HG02623 (cell line): Measurements from ENCODE around the gene SH3PXD2A.
"Not testable (repeated sequence)": the region's sequence is repeated elsewhere in the genome, so short reads cannot be mapped to it uniquely, and the experiment has no call there.

Source experiments
- ATAC-seq: cut with Tn5 transposase; IDR thresholded peaks from one replicate; pipeline ENCODE4 v1.9.1; 2021; ENCODE audit warnings: moderate library complexity; ENCODE audit not compliant: unreplicated experiment

SH3PXD2A gene

GRCh38 chr10:103770139-103770538 is 85.2 kb downstream of the SH3PXD2A start:
- ATAC-seq = no peak

DNA sequence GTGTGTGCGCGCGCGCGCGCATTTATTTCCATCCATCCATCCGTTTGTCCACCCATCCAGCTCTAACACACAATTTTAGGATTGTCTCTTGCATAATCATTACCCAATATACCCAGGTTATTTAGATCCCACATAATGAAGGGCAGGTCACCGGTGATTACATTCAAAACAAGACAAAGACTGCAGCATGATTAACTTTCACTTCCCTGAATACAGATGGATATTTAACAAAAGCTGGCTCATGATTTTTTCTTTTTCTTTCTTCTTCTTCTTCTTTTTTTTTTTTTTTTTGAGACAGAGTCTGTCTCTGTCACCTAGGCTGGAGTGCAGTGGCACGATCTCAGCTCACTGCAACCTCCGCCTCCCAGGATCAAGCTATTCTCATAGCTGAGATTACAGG is 86.2 kb downstream of the SH3PXD2A start:
- no peak for ATAC-seq

DNA sequence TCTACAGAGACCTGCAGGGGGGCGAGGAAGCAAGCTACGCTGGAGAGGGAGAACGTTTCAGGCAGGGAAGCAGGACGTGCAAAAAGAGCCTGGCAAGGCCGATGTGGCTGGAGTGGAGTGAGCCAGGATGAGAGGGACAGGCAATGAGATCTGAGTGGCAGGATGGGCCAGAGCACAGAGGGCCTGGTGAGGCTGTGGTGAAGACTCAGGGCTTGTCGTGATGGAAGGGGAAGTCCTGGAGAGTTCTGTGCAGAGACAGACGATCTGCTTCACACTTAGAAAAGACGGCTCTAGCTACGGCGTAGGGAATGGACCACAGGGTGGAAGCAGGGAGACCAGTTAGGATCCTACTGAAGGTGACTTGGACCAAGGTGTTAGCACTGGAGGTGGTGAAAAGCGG is 87.0 kb downstream of the SH3PXD2A start:
- no peak for ATAC-seq

DNA sequence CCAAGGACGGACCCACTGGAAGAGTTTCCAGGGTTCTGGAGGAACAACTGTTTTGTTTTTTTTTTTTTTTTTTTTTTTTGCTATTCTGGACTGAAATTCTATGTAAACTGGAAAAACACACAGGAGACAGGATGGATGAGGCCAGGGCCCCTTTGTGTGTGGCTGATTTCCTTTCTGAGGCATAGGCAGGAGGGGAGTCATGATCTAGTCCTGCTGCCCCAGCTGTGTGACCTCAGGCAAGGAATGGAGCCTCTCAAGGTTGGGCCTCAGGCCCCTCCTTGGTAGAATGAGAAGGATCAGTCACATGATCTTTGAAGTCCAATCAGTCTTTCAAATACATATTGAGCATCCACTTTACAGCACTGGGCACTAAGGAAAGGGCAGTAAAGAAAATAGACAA is 87.6 kb downstream of the SH3PXD2A start:
- no peak for ATAC-seq

DNA sequence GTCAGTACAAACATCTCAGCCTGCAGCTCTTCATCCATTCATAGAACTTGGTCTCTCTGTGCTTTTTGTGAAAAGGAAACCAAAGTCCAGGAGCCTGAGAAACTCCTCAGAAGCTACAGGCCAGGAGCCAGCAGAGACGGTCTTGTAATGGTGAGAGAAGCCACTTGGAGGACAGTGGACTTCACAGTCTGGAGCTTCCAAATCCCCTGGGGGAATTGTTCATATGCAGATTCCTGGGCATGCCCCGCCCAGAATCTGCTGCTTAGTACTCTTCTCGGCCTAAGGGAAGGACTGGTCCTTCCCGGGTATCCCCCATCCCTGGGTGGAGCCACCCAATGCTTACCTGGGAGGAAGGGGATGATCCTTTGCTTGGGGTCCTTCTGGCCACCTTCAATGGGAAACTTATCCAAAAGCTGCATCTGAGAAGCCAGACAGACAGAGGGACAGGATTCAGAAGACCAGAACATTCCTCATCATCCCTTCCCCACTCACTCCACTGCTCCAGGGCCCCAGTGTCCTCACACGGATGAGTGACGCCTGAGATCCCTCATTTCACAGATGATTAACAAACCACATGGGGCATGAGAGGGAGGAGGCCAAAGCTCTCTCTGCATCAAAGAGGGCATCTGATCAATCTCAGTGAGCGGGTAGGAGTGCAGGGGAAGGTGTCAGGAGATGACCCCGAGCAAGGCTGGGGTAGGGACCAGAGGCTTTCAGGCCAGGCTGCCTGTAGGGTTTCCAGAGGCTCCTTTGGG is 88.4 kb downstream of the SH3PXD2A start:
- no peak for ATAC-seq

GRCh38 chr10:103765981-103766380 is 89.4 kb downstream of the SH3PXD2A start:
- ATAC-seq = no peak

DNA sequence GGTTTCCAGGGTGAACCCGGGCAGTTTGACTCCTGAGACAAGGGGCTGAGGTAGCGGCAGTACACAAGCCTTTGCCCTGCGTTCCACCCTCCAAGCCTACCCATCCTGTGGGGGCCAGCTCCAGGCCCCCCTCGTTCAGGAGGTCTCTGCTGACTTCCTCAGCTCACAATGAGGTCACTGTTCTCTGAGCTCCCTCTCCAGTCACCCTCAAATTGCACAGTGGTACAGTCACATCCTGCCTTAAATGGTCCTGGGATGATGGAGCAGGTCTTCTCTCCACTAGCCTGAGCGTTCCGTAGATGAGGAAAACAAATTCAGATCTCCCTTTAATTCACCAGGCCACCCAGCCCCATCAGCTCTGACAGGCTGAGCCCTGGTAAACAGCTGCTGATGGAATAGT is 90.2 kb downstream of the SH3PXD2A start:
- no peak for ATAC-seq

DNA sequence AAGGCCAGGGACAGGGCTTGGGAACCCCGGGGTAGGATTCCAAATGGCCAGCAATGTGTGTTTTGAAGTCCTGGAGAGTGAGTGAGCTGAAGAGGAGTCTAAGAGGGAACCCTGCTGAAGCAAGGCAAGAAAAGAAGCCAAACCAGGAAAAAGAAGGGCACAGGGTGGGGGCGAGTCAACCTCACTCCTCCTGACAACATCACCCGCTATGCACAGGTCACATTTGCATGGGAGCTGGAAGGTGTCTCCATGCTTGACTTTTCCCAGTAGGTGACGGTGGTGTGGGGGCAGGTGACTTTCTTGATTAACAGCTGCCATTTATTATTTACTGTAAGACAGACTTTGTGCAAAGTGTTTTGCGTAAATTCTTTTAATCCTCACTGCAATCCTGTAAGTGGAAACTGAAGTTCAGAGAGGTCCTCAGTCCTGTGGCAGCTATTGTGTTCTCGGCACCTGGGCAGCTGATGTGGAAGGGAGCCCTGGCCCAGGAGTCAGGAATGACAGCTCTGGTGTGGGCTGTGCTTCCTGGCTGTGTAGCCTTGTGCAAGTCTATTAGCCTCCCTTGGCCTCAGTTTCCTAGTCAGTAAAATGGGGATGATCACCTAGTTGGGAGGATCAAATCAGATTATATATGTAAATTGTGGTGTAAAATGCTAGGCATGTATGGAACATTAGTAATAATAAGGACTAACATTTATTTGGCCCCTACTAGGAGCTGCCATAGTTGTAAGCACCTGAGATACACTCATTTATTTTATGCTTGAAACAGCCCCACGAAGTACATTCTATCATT is 90.9 kb downstream of the SH3PXD2A start:
- no peak for ATAC-seq

- ATAC-seq = no peak
Observed at GRCh38 chr10:103763374-103764202, 91.8 kb downstream of the SH3PXD2A start.

- ATAC-seq = no peak
Observed at GRCh38 chr10:103762916-103763315, 92.5 kb downstream of the SH3PXD2A start.

- ATAC-seq = no peak
Observed at GRCh38 chr10:103762162-103762561, 93.2 kb downstream of the SH3PXD2A start.

- ATAC-seq = no peak
Observed at GRCh38 chr10:103761075-103761920, 94.1 kb downstream of the SH3PXD2A start.

DNA sequence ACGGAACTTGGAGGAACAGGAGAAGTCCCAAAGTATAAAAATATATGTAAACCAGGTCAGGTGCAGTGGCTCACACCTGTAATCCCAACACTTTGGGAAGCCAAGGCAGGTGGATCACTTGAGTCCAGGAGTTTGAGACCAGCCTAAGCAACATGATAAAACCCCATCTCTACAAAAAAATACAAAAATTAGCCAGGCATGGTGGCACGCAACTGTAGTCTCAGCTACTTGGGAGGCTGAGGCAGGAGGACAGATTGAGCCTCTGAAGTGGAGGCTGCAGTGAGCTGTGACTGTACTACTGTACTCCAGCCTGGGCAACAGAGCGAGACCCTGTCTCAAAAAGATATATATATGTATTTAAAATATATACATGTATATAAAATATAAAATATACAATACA is 95.1 kb downstream of the SH3PXD2A start:
- ATAC-seq = not testable (repeated sequence)

DNA sequence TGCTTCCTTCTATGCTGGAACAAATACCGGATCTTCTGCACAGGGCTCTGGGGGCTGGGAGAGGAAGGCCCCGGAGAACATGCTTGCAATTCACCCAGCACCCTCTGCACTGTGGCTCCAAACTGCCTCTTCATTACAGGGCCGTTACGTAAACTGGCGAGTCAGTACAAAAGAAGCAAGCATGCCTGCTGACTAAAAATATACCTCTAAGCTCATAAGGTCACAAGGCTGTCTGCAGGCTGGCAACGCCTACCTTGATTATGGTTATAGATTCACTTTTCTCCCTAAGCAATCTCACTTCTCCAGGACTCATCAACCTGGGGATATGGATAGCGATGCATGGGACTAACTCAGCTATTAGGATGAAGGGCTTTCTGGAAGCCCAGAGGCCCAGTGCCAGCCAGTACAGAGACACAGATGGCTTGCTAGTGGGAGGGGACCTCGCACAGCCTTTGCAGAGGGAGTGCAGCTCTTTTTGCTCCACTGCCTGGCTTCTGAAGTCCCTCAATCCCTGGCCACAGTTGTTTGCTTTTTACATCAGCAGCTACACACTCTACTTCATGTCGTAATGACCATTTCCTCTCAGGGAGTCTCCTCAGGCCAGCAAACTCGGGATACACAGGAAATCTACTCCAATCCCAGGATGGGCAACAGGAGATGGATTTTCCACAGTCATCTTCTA is 96.1 kb downstream of the SH3PXD2A start:
- ATAC-seq = no peak

DNA sequence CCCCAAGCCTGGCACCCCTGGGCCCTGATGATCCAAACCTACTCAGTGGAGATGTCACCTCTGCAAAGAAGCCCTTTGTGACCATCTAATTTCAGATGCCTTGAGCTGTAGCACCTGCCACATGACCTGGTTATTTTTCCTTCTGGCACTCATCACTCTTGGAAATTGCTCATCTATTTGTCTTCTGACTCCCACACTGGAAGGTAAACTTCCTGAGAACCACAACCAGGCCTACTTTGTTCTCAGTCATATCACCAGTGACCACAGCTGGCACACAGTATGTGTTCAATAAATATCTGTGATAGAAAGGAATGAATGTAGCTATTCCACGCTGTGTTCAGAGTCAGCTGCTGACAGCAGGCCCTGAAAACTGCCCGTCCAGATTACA is 97.1 kb downstream of the SH3PXD2A start:
- no peak for ATAC-seq

GRCh38 chr10:103757531-103758293 is 97.7 kb downstream of the SH3PXD2A start:
- ATAC-seq = no peak

DNA sequence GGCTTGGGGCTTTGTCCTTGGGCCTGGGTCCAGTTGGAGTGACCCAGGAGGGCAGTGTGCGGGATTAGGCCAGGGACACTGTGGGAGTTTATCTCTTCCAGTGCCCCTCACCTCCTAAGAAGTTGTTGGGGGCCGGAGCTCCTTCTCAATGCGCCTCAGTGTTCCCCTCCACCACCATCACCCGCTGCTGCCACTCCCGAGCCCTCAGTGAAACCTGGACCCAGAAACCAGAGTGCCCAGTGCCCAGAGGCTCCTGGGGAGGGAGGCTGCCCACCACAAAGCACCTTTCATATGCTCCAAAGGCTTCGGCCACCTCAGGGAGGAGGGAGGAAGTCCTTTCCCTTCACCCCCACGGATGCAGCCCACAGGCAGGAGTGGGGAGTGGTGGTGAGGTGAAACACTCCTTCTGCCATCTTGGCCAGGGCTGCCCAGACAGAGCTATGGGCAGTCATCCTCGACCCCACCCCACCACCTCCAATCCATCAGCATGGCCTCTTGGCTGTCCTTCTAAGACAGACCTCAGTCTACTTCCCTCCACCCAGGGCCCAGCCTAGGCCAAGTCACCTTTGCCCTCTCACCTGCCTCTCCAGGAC is 99.0 kb downstream of the SH3PXD2A start:
- ATAC-seq = no peak

DNA sequence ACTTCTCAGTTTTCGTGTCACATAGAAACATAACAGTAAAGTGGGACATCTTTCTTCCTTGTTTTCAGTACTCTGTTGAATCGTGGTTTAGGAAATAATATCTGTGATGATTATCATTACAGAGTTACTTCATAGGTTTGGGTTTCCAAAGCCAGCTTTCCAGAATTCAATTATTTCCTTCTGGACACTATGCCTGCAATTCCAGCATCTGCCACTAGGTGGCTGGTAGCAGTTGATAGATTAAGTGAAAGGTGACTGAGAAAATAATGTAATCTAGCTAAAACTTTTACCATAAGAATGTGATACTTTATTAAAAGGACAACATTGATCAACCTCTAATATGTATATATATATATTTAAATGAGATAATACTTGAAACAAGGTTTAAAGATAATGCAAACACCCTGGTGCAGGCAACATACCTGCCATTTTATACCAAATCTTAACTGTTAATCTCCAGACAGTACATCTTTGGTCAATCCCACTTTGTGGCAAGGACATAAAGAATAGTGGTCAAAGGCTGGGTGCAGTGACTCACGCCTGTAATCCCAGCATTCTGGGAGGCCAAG is 102.6 kb downstream of the SH3PXD2A start:
- no peak for ATAC-seq
